Endothelial cell of hepatic sinusoid (primary cell): ENCODE data around the gene ACER3.

Source experiments
- in situ Hi-C: cut with HindIII; loops from 2 replicates; pipeline ENCODE4 v1.10.0; 2017; ENCODE audit warnings: low sequenced_read_pairs

The ACER3 gene

DNA sequence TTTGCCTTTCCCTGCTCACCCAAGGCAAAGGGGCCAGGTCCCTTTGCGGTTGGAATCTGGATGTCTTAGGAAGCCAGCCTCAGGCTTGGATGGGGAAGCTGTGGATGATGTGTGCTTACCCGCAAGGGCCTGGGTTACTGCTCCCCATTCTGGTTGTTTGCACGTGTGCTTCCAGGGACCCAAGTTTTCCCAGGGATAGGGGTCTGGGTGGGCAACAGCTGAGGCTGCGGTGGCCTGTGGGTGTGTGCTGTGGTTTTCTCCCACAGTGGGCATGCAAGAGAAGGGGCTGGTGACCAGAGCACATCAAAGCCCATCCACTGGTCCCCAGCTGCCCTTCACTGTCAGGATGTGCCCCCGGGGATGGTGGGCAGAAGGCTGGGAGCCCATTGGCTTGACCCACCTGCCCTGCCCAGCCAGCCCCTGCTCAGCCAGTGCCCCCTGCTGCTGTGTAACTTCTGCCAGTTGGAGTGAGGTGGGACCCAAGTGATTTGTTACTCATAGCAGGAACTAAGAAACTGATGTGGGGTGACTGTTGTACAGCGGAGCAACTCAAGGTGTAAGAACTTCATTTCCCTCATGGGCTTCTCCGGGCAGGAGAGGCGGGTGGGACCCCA, 209.4 kb downstream of the ACER3 start:
- in situ Hi-C loops = no loop called here

DNA sequence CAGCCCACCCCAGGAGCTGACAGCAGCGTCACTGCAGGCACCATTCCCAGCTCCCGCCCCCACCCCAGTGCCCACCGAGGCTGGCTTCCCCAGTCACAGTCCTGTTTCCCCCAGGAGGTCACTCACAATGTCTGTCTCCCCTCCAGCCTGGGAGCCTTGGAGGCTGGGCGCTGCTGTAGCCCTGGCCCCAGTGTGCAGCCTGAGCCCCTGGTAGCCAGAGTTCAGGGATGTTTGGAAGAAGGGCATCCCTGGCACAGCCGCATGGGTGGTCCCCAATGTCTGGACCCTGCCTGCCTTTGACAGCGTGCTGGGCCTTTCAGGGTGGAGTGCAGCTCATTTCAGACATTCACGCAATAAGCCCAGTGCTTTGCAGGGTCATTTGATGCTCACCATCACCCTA, 210.4 kb downstream of the ACER3 start:
- in situ Hi-C loops = no loop called here

DNA sequence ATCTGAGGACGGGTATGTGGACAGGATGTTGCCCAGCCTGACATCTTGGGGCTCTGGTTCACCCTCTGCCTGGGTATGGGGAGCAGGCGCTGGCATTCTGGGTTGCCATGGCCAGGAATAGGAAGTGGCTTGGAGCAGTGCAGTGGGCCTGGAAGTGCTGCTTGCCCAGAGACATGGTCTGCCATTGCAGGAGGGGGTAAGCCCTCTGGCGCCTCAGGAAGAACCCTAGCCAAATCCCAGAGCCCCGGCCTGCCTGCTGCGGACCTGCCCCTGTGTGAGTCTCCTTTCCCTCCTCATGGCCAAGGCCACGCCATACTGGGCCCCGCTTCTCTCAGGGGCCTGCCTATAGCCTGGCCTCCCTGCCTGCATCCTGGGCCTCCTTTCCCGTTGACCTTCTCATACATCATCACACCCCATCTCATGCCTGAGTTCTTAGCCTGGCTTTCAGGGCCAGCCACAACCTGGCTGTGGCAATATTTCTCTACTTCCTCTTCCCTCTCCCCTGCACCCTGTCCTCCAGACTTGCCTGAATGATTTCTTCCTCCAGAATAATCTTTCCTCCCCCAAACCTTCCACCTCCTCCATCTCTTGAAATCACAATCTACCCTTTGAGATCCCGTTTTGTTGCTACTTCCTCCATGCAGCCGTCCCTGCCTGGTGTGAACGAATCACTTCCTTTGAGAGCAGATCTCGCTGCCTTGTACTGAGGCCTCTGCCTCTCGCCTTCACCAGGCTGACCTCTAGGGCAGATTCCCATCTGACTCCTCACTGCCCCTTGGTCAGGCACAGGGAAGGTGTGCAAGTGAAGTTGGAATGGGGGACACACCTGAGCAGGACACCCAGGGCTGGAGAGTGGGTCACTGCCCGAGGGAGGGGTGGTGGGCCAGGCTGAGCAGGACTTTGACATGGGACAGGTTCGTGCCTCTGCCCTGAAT, 211.2 kb downstream of the ACER3 start:
- in situ Hi-C loops = no loop called here

DNA sequence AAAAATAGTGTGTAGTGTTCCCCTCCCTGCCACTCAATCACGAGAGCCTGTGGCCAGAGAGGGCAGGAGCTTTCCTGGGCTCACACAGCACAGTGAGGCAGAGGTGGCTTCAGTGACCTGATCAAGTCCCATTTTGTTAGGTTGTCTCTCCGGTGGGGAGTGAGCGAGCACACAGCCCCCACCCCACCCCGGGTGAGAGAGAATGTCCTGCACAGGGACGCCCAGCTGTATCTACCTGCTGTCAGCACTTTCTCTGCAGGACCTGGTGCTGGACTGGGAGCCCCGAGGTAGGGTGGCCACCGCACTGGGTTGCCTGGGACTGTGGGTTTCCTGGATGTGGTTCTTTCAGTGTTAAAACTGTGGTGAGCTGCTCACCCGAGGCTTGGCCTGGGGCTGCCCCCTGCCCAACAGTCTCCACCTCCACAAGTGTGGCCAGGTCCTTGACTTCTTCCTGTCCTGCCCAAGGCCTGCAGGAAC, 212.2 kb downstream of the ACER3 start:
- in situ Hi-C loops = no loop called here

DNA sequence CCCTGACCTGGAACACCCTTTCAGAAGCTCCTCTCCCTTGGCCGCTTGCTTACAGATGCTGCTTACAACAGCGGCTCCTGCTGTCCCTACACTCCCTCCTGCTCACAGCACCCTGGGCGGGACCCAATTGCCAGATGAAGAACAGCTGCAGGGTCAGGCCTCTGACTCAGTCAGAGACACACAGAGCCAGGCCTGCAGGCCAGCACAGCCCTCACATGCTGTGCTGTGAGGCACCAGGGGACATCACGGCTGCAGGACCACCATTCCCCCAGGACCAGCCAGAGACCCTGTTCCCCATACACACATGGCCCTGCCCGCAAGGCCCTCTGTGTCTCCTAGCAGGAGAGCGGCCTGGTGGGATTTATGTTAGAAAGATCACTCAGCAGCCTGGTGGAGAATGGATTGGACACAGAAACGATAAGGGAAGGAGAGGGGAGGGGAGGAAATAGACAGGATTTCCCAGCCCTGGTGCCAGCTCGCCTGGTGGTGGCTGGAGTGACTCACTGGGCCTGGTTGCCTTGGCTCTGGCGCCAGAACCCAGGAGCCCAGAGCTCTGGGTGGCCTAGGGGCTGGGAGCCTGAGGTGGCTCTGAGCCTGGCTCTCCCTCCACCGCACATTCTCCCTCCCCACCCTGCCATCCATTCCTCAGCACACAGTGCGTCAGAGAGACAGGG, 212.7 kb downstream of the ACER3 start:
- in situ Hi-C loops = no loop called here

DNA sequence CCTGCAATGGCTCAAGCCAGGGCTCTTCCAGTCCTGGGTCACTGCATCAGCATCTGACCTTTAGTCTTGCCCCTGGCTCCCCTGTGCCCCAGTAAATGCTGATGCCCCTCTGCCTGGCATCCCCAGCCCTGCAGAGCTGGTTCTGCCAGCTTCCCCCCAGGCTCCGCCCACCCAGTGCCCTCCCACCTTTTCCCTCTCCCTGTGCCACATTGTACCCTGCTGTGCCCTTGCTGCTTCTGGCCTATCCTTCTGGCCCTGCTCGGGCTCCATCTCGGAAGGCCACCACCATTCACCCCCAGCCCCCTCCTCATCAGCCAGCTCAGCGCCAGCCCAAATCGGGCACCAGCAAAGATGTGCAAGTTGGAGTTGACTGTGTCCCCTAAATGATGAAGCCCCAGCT, 213.5 kb downstream of the ACER3 start:
- in situ Hi-C loops = no loop called here

DNA sequence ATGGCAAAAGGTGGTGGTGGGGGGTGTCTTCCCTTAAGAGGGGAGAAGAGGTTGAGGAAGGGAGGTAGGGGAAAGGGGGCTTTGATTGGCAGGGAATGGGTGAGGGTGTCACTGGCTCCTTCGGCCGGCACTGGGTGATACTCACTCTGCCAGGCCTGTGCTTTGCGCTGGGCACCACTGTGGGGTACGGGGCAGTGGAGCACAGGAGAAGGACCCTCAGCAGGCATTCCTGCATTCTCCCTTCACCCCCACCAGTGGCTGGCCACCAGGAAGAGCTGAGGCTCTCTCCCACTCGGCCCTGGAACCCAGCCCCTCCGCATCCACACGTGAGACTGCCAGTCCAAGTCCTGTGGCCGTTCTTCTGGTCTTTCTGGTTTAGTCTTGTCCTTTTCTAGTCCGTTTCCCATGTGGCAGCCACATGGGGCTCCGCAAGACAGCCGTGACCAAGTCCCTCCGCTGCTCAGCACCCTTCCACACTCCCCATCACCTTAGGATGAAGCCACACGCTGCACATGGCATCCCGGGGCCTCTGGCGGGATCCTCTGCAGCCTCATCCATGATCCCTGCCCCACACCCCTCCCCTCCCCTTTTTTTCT, 214.0 kb downstream of the ACER3 start:
- in situ Hi-C loops = no loop called here

DNA sequence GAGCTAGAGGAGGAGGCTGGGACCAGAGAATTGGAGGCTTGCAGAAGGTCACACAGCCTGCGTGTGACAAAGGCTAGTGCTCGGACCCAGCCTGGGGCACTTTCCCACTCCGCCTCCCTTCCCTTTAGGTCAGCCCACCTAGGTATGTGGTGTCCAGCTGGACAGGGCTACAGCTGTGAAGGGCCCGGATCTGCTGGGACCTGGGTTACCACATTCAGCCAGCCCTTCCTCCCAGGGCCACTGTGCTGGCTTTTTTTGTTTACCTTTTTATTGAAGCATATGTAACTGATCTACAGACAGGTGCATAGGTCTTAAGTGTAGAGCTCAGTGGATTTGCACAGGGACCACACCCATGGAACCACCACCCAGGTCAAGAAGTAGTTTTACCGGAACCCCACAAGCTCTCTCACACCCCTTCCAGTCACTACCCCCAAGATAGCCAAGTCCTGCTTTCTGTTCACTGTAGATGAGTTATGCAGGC, 214.7 kb downstream of the ACER3 start:
- in situ Hi-C loops = no loop called here
